HepG2 (cell line): ENCODE results near the gene KIF19. TPM values are rescaled to one million over a fixed set of nuclear protein-coding genes. Genes with fewer than 3 reads are reported as not detected.

ENCODE experiments used
- ATAC-seq: fragments of 200-7000 bp; cut with Tn5 transposase; 3 replicates; pipeline ENCODE4 v1.9.1; 2020; ENCODE audit warnings: mild to moderate bottlenecking, moderate library complexity
- BruUV-seq: library from RNA; stranded (reverse); fragments of 400-500 nt; replicated peaks from 2 replicates; lab custom pipeline; 2021; lab: Mats Ljungman, UMichigan
- CTCF ChIA-PET: fragments of 300-600 bp; formaldehyde crosslinking; extraction: SDS; loops from one replicate; lab custom pipeline; 2021; ENCODE audit warnings: low total read pairs, inconsistent platforms, low intra/inter-chr PET ratio; lab: Yijun Ruan, JAX
- POLR2A ChIA-PET: fragments of 350-600 bp; sonication (Branson Sonifier 250); formaldehyde crosslinking; loops from one replicate; lab custom pipeline; 2020; ENCODE audit warnings: antibody characterized with exemption, inconsistent platforms; lab: Yijun Ruan, JAX
- DNase-seq: peaks from one replicate; pipeline ENCODE4 v3.0.0-alpha.2; 2015; ENCODE audit warnings: low spot score
- FAIRE-seq: peaks from 3 replicates; lab custom pipeline; 2011; peaks lifted over from hg19 to GRCh38; lab: Jason Lieb, UNC
- H2AFZ ChIP-seq: one replicate; pipeline ENCODE4 v1.6.1; 2011; ENCODE audit warnings: low read length, inconsistent platforms
- H3K27ac ChIP-seq: fragments of 300-600 bp; 3 replicates; pipeline ENCODE4 v1.8.0; 2011; ENCODE audit warnings: mixed run types, mild to moderate bottlenecking, mixed read lengths, low read length, inconsistent platforms; ENCODE audit not compliant: insufficient read depth; ENCODE audit errors: extremely low read length
- H3K27me3 ChIP-seq, 2 experiments: fragments of 200-600 bp in 1 of 2; 2 replicates in 1 of 2; 3 replicates in 1 of 2; pipeline versions ENCODE4 v1.6.0 to v1.8.0; 2011; ENCODE audit warnings: low read length in 2 of 2, mild to moderate bottlenecking in 2 of 2, moderate library complexity in 2 of 2, inconsistent platforms in 1 of 2; ENCODE audit not compliant: insufficient read depth in 2 of 2, control insufficient read depth in 1 of 2
- H3K36me3 ChIP-seq, 2 experiments: fragments of 200-600 bp in 1 of 2; replicated peaks in 1 of 2; 2 replicates in 1 of 2; 3 replicates in 1 of 2; pipeline versions ENCODE4 v1.5.1 to v1.8.0; 2011; ENCODE audit warnings: low read length in 2 of 2, inconsistent platforms in 1 of 2; ENCODE audit not compliant: insufficient read depth in 2 of 2, control insufficient read depth in 1 of 2
- H3K4me1 ChIP-seq: 2 replicates; pipeline ENCODE4 v1.5.1; 2012; ENCODE audit warnings: low read length, inconsistent platforms; ENCODE audit not compliant: insufficient read depth
- H3K4me2 ChIP-seq: 2 replicates; pipeline ENCODE4 v1.6.0; 2011; ENCODE audit warnings: low read depth, low read length, inconsistent platforms
- H3K4me3 ChIP-seq, 3 experiments: fragments of 200-600 bp in 1 of 3; sonication (generic), shearing (Covaris generic) in 1 of 3; replicated peaks in 1 of 3; 2 replicates each; pipeline ENCODE4 v1.5.1; 2011 to 2016; ENCODE audit warnings: low read length in 3 of 3, inconsistent platforms in 2 of 3, low read depth in 2 of 3, mild to moderate bottlenecking in 2 of 3, control low read depth in 1 of 3, mixed read lengths in 1 of 3; ENCODE audit not compliant: insufficient read depth in 1 of 3
- H3K79me2 ChIP-seq: one replicate; pipeline ENCODE4 v1.6.1; 2011; ENCODE audit warnings: low read length, inconsistent platforms; ENCODE audit not compliant: insufficient read depth
- H3K9ac ChIP-seq: 2 replicates; pipeline ENCODE4 v1.6.0; 2011; ENCODE audit warnings: mild to moderate bottlenecking, low read depth, low read length, inconsistent platforms; ENCODE audit not compliant: insufficient read depth
- H3K9me3 ChIP-seq: 2 replicates; pipeline ENCODE4 v1.5.1; 2012; ENCODE audit warnings: mild to moderate bottlenecking, low read length
- H4K20me1 ChIP-seq: 2 replicates; pipeline ENCODE4 v1.6.0; 2011; ENCODE audit warnings: inconsistent platforms, mild to moderate bottlenecking, low read length, moderate library complexity; ENCODE audit not compliant: insufficient read depth
- CAMTA2 ChIP-seq: sonication (generic); formaldehyde crosslinking; IDR thresholded peaks from 2 replicates; pipeline ENCODE4 v1.4.0; 2020; ENCODE audit warnings: mild to moderate bottlenecking, missing genetic modification reagents, borderline replicate concordance
- HCFC1 ChIP-seq: fragments of 150-350 bp; IDR thresholded peaks from 2 replicates; pipeline ENCODE4 v1.6.1; 2014; ENCODE audit warnings: low read depth, low read length
- KDM5A ChIP-seq: fragments of 200-600 bp; sonication (generic); IDR thresholded peaks from 2 replicates; pipeline ENCODE4 v1.7.0; 2018; ENCODE audit warnings: antibody characterized with exemption, mild to moderate bottlenecking, low read length, borderline replicate concordance
- MED8 ChIP-seq: sonication (generic); formaldehyde crosslinking; IDR thresholded peaks from 2 replicates; pipeline ENCODE4 v1.8.1; 2023; ENCODE audit warnings: mild to moderate bottlenecking, missing genetic modification reagents; ENCODE audit not compliant: insufficient replicate concordance
- MYNN ChIP-seq: sonication (generic); formaldehyde crosslinking; IDR thresholded peaks from 2 replicates; pipeline ENCODE4 v1.4.0; 2020; ENCODE audit warnings: mild to moderate bottlenecking, low read depth, missing genetic modification reagents
- NFYC ChIP-seq: IDR thresholded peaks from 2 replicates; pipeline ENCODE4 v1.6.1; 2016; ENCODE audit warnings: missing genetic modification reagents, missing compliant biosample characterization
- PAWR ChIP-seq: sonication (generic); formaldehyde crosslinking; IDR thresholded peaks from 2 replicates; pipeline ENCODE4 v1.4.0; 2020; ENCODE audit warnings: missing genetic modification reagents, mild to moderate bottlenecking, borderline replicate concordance
- SIX4 ChIP-seq: sonication (generic); formaldehyde crosslinking; IDR thresholded peaks from 2 replicates; pipeline ENCODE4 v1.4.0; 2020; ENCODE audit warnings: missing genetic modification reagents
- SUZ12 ChIP-seq: fragments of 150-350 bp; IDR thresholded peaks from 2 replicates; pipeline ENCODE4 v1.6.1; 2014; ENCODE audit warnings: low read depth, low read length
- USF2 ChIP-seq, 2 experiments: sonication (generic) in 1 of 2; formaldehyde crosslinking in 1 of 2; IDR thresholded peaks; 2 replicates each; pipeline versions ENCODE4 v1.5.1 to v1.6.1; 2011 to 2020; ENCODE audit warnings: borderline replicate concordance in 1 of 2, low read depth in 1 of 2, low read length in 1 of 2, mild to moderate bottlenecking in 1 of 2, missing genetic modification reagents in 1 of 2, moderate library complexity in 1 of 2
- ZNF143 ChIP-seq: sonication (generic); formaldehyde crosslinking; IDR thresholded peaks from 2 replicates; pipeline ENCODE4 v1.4.0; 2020; ENCODE audit warnings: missing genetic modification reagents
- ZNF24 ChIP-seq: fragments of 450-650 bp; IDR thresholded peaks from 2 replicates; pipeline ENCODE4 v1.6.1; 2017; ENCODE audit warnings: antibody characterized with exemption, mild to moderate bottlenecking
- ZNF3 ChIP-seq: IDR thresholded peaks from 2 replicates; pipeline ENCODE4 v1.7.0; 2017; ENCODE audit warnings: inconsistent platforms
- ZNF33A ChIP-seq: sonication (generic); formaldehyde crosslinking; IDR thresholded peaks from 2 replicates; pipeline ENCODE4 v1.5.1; 2020; ENCODE audit warnings: missing genetic modification reagents, mild to moderate bottlenecking, moderate library complexity, borderline replicate concordance
- ZNF383 ChIP-seq: sonication (generic); formaldehyde crosslinking; IDR thresholded peaks from 2 replicates; pipeline ENCODE4 v1.4.0; 2020; ENCODE audit warnings: missing genetic modification reagents, mild to moderate bottlenecking, borderline replicate concordance
- ZNF724P ChIP-seq: sonication (generic); formaldehyde crosslinking; IDR thresholded peaks from 2 replicates; pipeline ENCODE4 v1.8.0; 2022; ENCODE audit warnings: missing genetic modification reagents, borderline replicate concordance
- WGBS: methylation state at CpG from one replicate; pipeline ENCODE4 v1.1.6; 2017; ENCODE audit warnings: low lambda C conversion rate; 5-methylcytosine and 5-hydroxymethylcytosine counted together
- in situ Hi-C: cut with HindIII; loops from 2 replicates; pipeline ENCODE4 v1.10.0; 2017; ENCODE audit warnings: low pct_unique_long_range_greater_than_20kb; ENCODE audit not compliant: extremely low pct_ligation_motif_present
- intact Hi-C: fragments of 100-400 bp; cut with micrococcal nuclease; formaldehyde crosslinking; loops from one replicate; pipeline ENCODE4 v1.10.0; 2022; ENCODE audit not compliant: unreplicated experiment
- polyA plus RNA-seq, 8 experiments: library from polyadenylated mRNA; depleted of rRNA in 3 of 8; stranded (reverse) in 7 of 8; unstranded in 1 of 8; fragments of >200 nt; fragmentation: Illumina TruSeq in 4 of 8; extraction: Trizol in 4 of 8; gene quantifications; 2 replicates each; pipeline versions ENCODE4 v1.2.1 to v1.2.3, GENCODE V29; 2011 to 2016; ENCODE audit warnings: low read depth in 4 of 8, missing spikeins in 1 of 8, mixed read lengths in 1 of 8; ENCODE audit not compliant: insufficient read depth in 1 of 8
- total RNA-seq, 5 experiments: library from RNA; depleted of rRNA; stranded (reverse); fragments of >200 nt; fragmentation: Illumina TruSeq; extraction: Trizol; gene quantifications; 2 replicates each; pipeline ENCODE4 v1.2.3, GENCODE V29; 2016; ENCODE audit warnings: low read depth in 1 of 5
- TF ChIP-seq, protein P1 (sequence below): sonication (generic); formaldehyde crosslinking; IDR thresholded peaks from 2 replicates; pipeline ENCODE4 v1.5.0; 2020; ENCODE audit warnings: missing genetic modification reagents

The KIF19 gene
- total and polyA plus RNA-seq, 2 of the 13 experiments (the other 11 are each of a cell fraction or from before 2014, with no cell fraction given), result not detected

GRCh38 chr17:74391771-74392170 lies 65.7 kb downstream of the KIF19 start:
- Histone ChIP-seq H3K36me3 (no peaks in the 10 kb centered on the region), H3K4me2 (no peak overlapping the region), H3K4me3 (no peak overlapping the region), H3K9me3 (no peaks in the 10 kb centered on the region), H3K27me3 (peaks cover 5 to 27% of the 10 kb centered on the region in 2 experiments; a peak in 3 of 5 replicates), H2AFZ (no peak overlapping the region), H3K27ac (no peak overlapping the region), H3K4me1 (peaks cover 16% of the 10 kb centered on the region), H3K9ac (no peak overlapping the region), H3K79me2 (no peaks in the 10 kb centered on the region), H4K20me1 (no peaks in the 10 kb centered on the region)
- in situ Hi-C loops (no loop called here), intact Hi-C loops (no loop called here)
- ATAC-seq, result no peak
- DNase-seq, result no peak
- TF ChIP-seq ZNF3, result no peak
- no peak for TF ChIP-seq MYNN (CRISPR knock-in tag)
- FAIRE-seq, result no peak
- ChIA-PET POLR2A (no interaction called here), CTCF (no interaction called here)
- WGBS, result 12% methylated on average over 5 of the region's 5 CpGs
- no TSS peak for BruUV-seq

- DNase-seq, result no peak
- no peak overlapping the region for H3K27ac ChIP-seq
- no peak overlapping the region for H3K4me3 ChIP-seq
- no peaks in the 10 kb centered on the region for H4K20me1 ChIP-seq
- H3K36me3 ChIP-seq, result no peaks in the 10 kb centered on the region
- peak; percentile 71 for FAIRE-seq
- no peak overlapping the region for H3K4me2 ChIP-seq
- POLR2A ChIA-PET, result interaction anchor here (1.0 kb wide), 1 partner anchor 38 kb away, joined by 4 read pairs; no protein-coding TSS in a partner anchor
- 4% methylated on average over 5 of the region's 5 CpGs for WGBS
- H3K27me3 ChIP-seq, result peaks cover 4 to 24% of the 10 kb centered on the region in 2 experiments; a peak in 3 of 5 replicates
- H2AFZ ChIP-seq, result no peak overlapping the region
- CTCF ChIA-PET, result no interaction called here
- H3K9me3 ChIP-seq, result no peaks in the 10 kb centered on the region
- H3K4me1 ChIP-seq, result peaks cover 16% of the 10 kb centered on the region
- H3K79me2 ChIP-seq, result no peaks in the 10 kb centered on the region
- intact Hi-C loops (no loop called here), in situ Hi-C loops (no loop called here)
- H3K9ac ChIP-seq, result no peak overlapping the region
- BruUV-seq, result no TSS peak
- peak; percentile 41; the same call in 2 of the 3 replicates for ATAC-seq
- no peak for TF ChIP-seq CAMTA2
- TF ChIP-seq ZNF24, result no peak
- peak; percentile 80 for TF ChIP-seq NFYC (CRISPR knock-in tag)
- TF ChIP-seq MED8 (CRISPR knock-in tag), result no peak
- TF ChIP-seq SIX4 (CRISPR knock-in tag), result no peak
- TF ChIP-seq ZNF143 (CRISPR knock-in tag), result peak; percentile 91
- peak; percentile 61; the same call in 1 of the 2 replicates for TF ChIP-seq HCFC1
- no peak for TF ChIP-seq ZNF33A (CRISPR knock-in tag)
- no peak for TF ChIP-seq PAWR (CRISPR knock-in tag)
- TF ChIP-seq ZNF383, result no peak
- TF ChIP-seq KDM5A, result no peak
- TF ChIP-seq, protein P1, sequence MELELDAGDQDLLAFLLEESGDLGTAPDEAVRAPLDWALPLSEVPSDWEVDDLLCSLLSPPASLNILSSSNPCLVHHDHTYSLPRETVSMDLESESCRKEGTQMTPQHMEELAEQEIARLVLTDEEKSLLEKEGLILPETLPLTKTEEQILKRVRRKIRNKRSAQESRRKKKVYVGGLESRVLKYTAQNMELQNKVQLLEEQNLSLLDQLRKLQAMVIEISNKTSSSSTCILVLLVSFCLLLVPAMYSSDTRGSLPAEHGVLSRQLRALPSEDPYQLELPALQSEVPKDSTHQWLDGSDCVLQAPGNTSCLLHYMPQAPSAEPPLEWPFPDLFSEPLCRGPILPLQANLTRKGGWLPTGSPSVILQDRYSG (CRISPR knock-in tag), result no peak
- TF ChIP-seq ZNF724P, result no peak
- peak; percentile 36; the same call in 1 of the 2 replicates for TF ChIP-seq SUZ12
- peak; percentile 59; the same call in 1 of the 2 replicates for TF ChIP-seq USF2 (IDR thresholded peaks at IDR 0.05; ENCODE audit: low read depth, low read length)
- TF ChIP-seq USF2 (CRISPR knock-in tag; IDR thresholded peaks at IDR 0.05; ENCODE audit: borderline replicate concordance), result peak; percentile 88; the same call in 1 of the 2 replicates
Observed at GRCh38 chr17:74392848-74393247, 66.8 kb downstream of the KIF19 start.
